Measurements from ENCODE around the gene ROR1.

DNA sequence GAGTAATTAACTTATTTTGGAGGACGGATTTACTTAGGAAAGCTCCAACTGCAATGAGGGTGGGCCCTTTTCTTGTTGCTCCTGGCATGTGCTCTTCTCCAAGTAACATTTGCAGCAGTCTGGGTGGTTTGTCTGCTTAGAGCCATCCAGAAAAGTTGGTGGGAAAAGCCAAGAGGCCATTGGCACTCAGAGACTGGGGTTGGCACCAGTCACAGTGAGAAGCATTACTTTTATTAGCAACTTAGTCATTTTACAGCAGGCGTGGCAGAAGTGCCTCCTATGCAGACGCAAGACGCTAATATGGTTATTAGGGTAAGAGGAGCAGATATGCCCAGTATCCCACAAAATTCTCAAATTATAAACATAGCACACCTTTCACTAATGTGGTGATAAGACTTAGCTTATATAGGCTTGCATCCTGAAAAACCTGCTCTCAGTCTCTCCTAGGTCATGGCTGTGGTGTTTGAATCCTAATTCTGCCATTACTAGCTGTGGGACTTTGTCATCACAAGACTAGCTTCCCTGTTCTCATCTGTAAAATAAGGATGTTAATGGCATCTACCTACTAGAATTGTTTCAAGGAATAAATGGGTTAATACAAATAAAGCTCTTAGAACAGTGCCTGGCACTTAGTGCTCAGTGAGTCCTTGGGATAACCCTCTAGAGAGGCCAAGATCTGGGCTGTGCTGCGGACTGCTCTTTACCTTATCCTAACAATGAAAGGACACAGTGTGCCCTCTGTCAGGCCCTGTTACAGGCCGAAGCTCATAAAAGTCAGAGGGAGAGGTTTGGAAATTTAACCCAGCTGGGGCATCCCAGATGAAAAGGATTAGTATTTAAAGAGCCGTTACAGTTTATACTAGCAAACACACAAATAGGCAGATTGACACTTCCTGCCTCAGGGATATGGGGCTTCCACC, 154.6 kb downstream of the ROR1 start:
- TF ChIP-seq, protein P1, sequence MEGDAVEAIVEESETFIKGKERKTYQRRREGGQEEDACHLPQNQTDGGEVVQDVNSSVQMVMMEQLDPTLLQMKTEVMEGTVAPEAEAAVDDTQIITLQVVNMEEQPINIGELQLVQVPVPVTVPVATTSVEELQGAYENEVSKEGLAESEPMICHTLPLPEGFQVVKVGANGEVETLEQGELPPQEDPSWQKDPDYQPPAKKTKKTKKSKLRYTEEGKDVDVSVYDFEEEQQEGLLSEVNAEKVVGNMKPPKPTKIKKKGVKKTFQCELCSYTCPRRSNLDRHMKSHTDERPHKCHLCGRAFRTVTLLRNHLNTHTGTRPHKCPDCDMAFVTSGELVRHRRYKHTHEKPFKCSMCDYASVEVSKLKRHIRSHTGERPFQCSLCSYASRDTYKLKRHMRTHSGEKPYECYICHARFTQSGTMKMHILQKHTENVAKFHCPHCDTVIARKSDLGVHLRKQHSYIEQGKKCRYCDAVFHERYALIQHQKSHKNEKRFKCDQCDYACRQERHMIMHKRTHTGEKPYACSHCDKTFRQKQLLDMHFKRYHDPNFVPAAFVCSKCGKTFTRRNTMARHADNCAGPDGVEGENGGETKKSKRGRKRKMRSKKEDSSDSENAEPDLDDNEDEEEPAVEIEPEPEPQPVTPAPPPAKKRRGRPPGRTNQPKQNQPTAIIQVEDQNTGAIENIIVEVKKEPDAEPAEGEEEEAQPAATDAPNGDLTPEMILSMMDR (IDR thresholded peaks at IDR 0.05), result no peak
- no peak for TF ChIP-seq POLR2A (IDR thresholded peaks at IDR 0.05)

All from right lobe of liver (tissue), 4 donors.